Neural progenitor cell (in vitro differentiated cells): ENCODE results near the gene DIS3L2.

Experiments used
- EZH2 ChIP-seq: fragments of 200-600 bp; sonication (generic); IDR thresholded peaks from 2 replicates; pipeline ENCODE4 v1.6.1; 2017; ENCODE audit warnings: antibody characterized with exemption, mild to moderate bottlenecking, moderate library complexity
- EZH2phosphoT487 ChIP-seq: fragments of 200-600 bp; sonication (generic); IDR thresholded peaks from 2 replicates; pipeline ENCODE4 v1.6.1; 2017; ENCODE audit warnings: antibody characterized with exemption
- TF ChIP-seq, protein P1 (sequence below): fragments of 200-600 bp; sonication (generic); IDR thresholded peaks from 2 replicates; pipeline ENCODE4 v1.5.1; 2017; ENCODE audit warnings: antibody characterized with exemption, mild to moderate bottlenecking

- TF ChIP-seq, protein P1, sequence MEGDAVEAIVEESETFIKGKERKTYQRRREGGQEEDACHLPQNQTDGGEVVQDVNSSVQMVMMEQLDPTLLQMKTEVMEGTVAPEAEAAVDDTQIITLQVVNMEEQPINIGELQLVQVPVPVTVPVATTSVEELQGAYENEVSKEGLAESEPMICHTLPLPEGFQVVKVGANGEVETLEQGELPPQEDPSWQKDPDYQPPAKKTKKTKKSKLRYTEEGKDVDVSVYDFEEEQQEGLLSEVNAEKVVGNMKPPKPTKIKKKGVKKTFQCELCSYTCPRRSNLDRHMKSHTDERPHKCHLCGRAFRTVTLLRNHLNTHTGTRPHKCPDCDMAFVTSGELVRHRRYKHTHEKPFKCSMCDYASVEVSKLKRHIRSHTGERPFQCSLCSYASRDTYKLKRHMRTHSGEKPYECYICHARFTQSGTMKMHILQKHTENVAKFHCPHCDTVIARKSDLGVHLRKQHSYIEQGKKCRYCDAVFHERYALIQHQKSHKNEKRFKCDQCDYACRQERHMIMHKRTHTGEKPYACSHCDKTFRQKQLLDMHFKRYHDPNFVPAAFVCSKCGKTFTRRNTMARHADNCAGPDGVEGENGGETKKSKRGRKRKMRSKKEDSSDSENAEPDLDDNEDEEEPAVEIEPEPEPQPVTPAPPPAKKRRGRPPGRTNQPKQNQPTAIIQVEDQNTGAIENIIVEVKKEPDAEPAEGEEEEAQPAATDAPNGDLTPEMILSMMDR: peak; percentile 41
- TF ChIP-seq EZH2: no peak
- TF ChIP-seq EZH2phosphoT487: no peak
These were observed 68.7 kb downstream of the DIS3L2 start for GRCh38 chr2:232030229-232030628.
